ENCODE measurements around the gene MRE11.

MRE11 gene

GRCh38 chr11:94493281-94494125, at the start of gene MRE11, which contains the start of gene ANKRD49:
TSS of gene MRE11 (minus strand) at chr11:94493844. CDS start at chr11:94492801, 1,043 bp downstream.
TSS of gene ANKRD49 (plus strand) at chr11:94493984. CDS start at chr11:94496694, 2,710 bp downstream.
- DNase-seq (ENCODE audit: low read depth), result peak; percentile 96
- TF ChIP-seq CTCF (IDR thresholded peaks at IDR 0.05; ENCODE audit: control insufficient read depth, extremely low read depth, insufficient read depth), result no peak
- peak within 1 kb of the TSS; percentile 93 for H3K4me3 ChIP-seq (ENCODE audit: low read depth, low read length)

- DNase-seq (ENCODE audit: low read depth), result no peak
- no peak overlapping the region for H3K4me3 ChIP-seq (ENCODE audit: low read depth, low read length)
- no peak for TF ChIP-seq CTCF (IDR thresholded peaks at IDR 0.05; ENCODE audit: control insufficient read depth, extremely low read depth, insufficient read depth)
These were observed 45.8 kb upstream of the MRE11 start for GRCh38 chr11:94539420-94539819.

GRCh38 chr11:94537031-94537600, 43.5 kb upstream of the MRE11 start:
- no peak for TF ChIP-seq CTCF (IDR thresholded peaks at IDR 0.05; ENCODE audit: control insufficient read depth, extremely low read depth, insufficient read depth)
- H3K4me3 ChIP-seq (ENCODE audit: low read depth, low read length), result no peak overlapping the region
- no peak for DNase-seq (ENCODE audit: low read depth)

- DNase-seq (ENCODE audit: low read depth), result no peak
- TF ChIP-seq CTCF (IDR thresholded peaks at IDR 0.05; ENCODE audit: control insufficient read depth, extremely low read depth, insufficient read depth), result no peak
- H3K4me3 ChIP-seq (ENCODE audit: low read depth, low read length), result no peak overlapping the region
These were observed 42.7 kb upstream of the MRE11 start for GRCh38 chr11:94536386-94536785.

- no peak for DNase-seq (ENCODE audit: low read depth)
- no peak for TF ChIP-seq CTCF (IDR thresholded peaks at IDR 0.05; ENCODE audit: control insufficient read depth, extremely low read depth, insufficient read depth)
- H3K4me3 ChIP-seq (ENCODE audit: low read depth, low read length), result no peak overlapping the region
These were observed 40.3 kb upstream of the MRE11 start for GRCh38 chr11:94533696-94534630.

GRCh38 chr11:94533206-94533605, 39.6 kb upstream of the MRE11 start:
- no peak for TF ChIP-seq CTCF (IDR thresholded peaks at IDR 0.05; ENCODE audit: control insufficient read depth, extremely low read depth, insufficient read depth)
- DNase-seq (ENCODE audit: low read depth), result no peak
- H3K4me3 ChIP-seq (ENCODE audit: low read depth, low read length), result no peak overlapping the region
